Loucy (cell line): Measurements from ENCODE around the gene KAT2A.

Experiments used
- H2AFZ ChIP-seq: fragments of 200-600 bp; sonication (generic); 2 replicates; pipeline ENCODE4 v1.6.0; 2016; ENCODE audit warnings: antibody characterized with exemption, mild to moderate bottlenecking, low read length, moderate library complexity
- H3F3A ChIP-seq: fragments of 200-600 bp; 2 replicates; pipeline ENCODE4 v1.6.0; 2016; ENCODE audit warnings: antibody characterized with exemption, low read depth, mild to moderate bottlenecking
- H3K27me3 ChIP-seq: fragments of 200-600 bp; sonication (generic); 2 replicates; pipeline ENCODE4 v1.6.1; 2014; ENCODE audit warnings: low read length, mild to moderate bottlenecking; ENCODE audit not compliant: insufficient read depth, poor library complexity, severe bottlenecking
- H3K36me3 ChIP-seq: fragments of 200-600 bp; sonication (generic); 2 replicates; pipeline ENCODE4 v1.6.1; 2016; ENCODE audit warnings: low read length; ENCODE audit not compliant: insufficient read depth
- H3K4me1 ChIP-seq: fragments of 200-600 bp; sonication (generic); 2 replicates; pipeline ENCODE4 v1.5.1; 2014; ENCODE audit warnings: low read length, mild to moderate bottlenecking; ENCODE audit not compliant: insufficient read depth, poor library complexity, severe bottlenecking
- H3K4me2 ChIP-seq: fragments of 200-600 bp; sonication (generic); 2 replicates; pipeline ENCODE4 v1.6.0; 2014; ENCODE audit warnings: antibody characterized with exemption, low read length, low read depth, mild to moderate bottlenecking; ENCODE audit not compliant: poor library complexity, severe bottlenecking
- H3K4me3 ChIP-seq: fragments of 200-600 bp; sonication (generic); 2 replicates; pipeline ENCODE4 v1.5.1; 2014; ENCODE audit warnings: low read length, mild to moderate bottlenecking, mixed read lengths; ENCODE audit not compliant: poor library complexity, severe bottlenecking
- H3K79me2 ChIP-seq: fragments of 200-600 bp; sonication (generic); 2 replicates; pipeline ENCODE4 v1.6.1; 2014; ENCODE audit warnings: low read length; ENCODE audit not compliant: insufficient read depth
- H3K9ac ChIP-seq: fragments of 200-600 bp; sonication (generic); 2 replicates; pipeline ENCODE4 v1.6.0; 2014; ENCODE audit warnings: mild to moderate bottlenecking, low read depth, low read length, moderate library complexity; ENCODE audit not compliant: poor library complexity, severe bottlenecking
- H3K9me2 ChIP-seq: fragments of 200-600 bp; sonication (generic); replicated peaks from 2 replicates; pipeline ENCODE4 v1.6.1; 2016; ENCODE audit warnings: low read depth, low read length, mixed read lengths
- H3K9me3 ChIP-seq: fragments of 200-600 bp; sonication (generic); 2 replicates; pipeline ENCODE4 v1.6.1; 2014; ENCODE audit warnings: mild to moderate bottlenecking, antibody characterized with exemption, low read length, low read depth; ENCODE audit not compliant: insufficient read depth
- H4K20me1 ChIP-seq: fragments of 200-600 bp; sonication (generic); 2 replicates; pipeline ENCODE4 v1.6.0; 2014; ENCODE audit warnings: antibody characterized with exemption, low read length, mild to moderate bottlenecking; ENCODE audit not compliant: insufficient read depth, poor library complexity, severe bottlenecking
- CTCF ChIP-seq: fragments of 200-600 bp; sonication (generic); conservative IDR thresholded peaks from 2 replicates; pipeline ENCODE4 v1.5.1; 2014; ENCODE audit warnings: mild to moderate bottlenecking, antibody characterized with exemption, low read length
- EZH2phosphoT487 ChIP-seq: fragments of 200-600 bp; IDR thresholded peaks from 2 replicates; pipeline ENCODE4 v1.6.1; 2018; ENCODE audit warnings: antibody characterized with exemption, mild to moderate bottlenecking, moderate library complexity, borderline replicate concordance

The KAT2A gene

GRCh38 chr17:42127414-42127813 is 6.2 kb upstream of the KAT2A start:
- Histone ChIP-seq H3K9me2 (no peaks in the 10 kb centered on the region), H3K79me2 (peaks cover 20% of the 10 kb centered on the region), H3K4me2 (no peak overlapping the region), H2AFZ (no peak overlapping the region), H3F3A (no peaks in the 10 kb centered on the region), H3K27me3 (no peaks in the 10 kb centered on the region), H3K4me3 (no peak overlapping the region), H3K9me3 (no peaks in the 10 kb centered on the region), H3K36me3 (peaks cover 70% of the 10 kb centered on the region; the same call in 1 of the 2 replicates), H3K4me1 (peaks cover 13% of the 10 kb centered on the region), H4K20me1 (peaks cover 2% of the 10 kb centered on the region), H3K9ac (no peak overlapping the region)
- TF ChIP-seq CTCF: no peak
- TF ChIP-seq EZH2phosphoT487: no peak

DNA sequence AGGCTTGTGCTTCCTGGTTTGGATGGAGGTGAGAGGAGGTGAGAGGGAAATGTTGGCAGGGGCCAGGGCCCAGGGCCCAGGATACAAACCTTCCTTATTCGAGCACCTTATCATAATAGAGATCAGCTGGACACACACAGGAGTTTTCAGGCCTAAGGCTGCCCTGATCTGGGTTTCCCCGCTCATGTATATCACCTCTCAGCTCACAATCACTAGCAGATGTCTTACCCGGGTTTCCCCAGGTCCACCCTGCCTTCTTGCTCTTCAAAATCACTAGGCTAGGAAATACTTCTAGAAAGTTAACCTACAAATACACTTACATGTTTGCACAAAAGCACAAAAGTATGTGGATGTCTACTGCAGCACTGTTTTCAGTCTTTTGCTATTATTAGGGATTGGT is 5.7 kb upstream of the KAT2A start:
- Histone ChIP-seq H3K36me3 (peaks cover 70% of the 10 kb centered on the region; the same call in 1 of the 2 replicates), H3K4me2 (no peak overlapping the region), H3F3A (no peaks in the 10 kb centered on the region)

DNA sequence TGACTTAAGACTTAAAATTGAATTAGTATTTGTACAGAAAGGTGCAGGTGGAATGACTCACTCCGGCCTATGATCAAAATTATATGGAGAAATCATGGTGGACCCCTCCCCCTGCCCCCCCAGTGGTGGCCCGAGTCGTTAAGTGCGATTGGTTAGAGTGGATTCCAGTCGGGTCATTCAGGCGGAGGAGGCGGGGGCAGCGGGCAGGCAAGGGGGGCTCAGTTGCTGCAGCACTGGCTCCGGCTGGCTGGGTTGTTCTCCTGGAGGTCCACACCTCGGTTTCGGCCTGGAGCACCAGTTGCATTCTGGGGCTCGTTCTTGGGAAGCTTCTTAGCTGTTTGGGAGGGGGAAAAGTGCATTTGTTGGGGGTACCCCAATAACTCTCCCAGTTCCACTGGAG is 4.4 kb upstream of the KAT2A start:
- H3K9me3 ChIP-seq: no peaks in the 10 kb centered on the region
- H2AFZ ChIP-seq: no peak overlapping the region
- no peaks in the 10 kb centered on the region for H3F3A ChIP-seq
- no peak overlapping the region for H3K4me2 ChIP-seq
- peaks cover 4% of the 10 kb centered on the region for H3K4me1 ChIP-seq
- no peak overlapping the region for H3K4me3 ChIP-seq
- H3K9me2 ChIP-seq: no peaks in the 10 kb centered on the region
- no peaks in the 10 kb centered on the region for H3K27me3 ChIP-seq
- H3K9ac ChIP-seq: no peak overlapping the region
- TF ChIP-seq CTCF (no peak), EZH2phosphoT487 (no peak)
- peaks cover 4% of the 10 kb centered on the region; the same call in 1 of the 2 replicates for H3K79me2 ChIP-seq
- peaks cover 66% of the 10 kb centered on the region; the same call in 1 of the 2 replicates for H3K36me3 ChIP-seq
- no peaks in the 10 kb centered on the region for H4K20me1 ChIP-seq

More for the DNA sequence above, 5.7 kb upstream of the KAT2A start:
- no peaks in the 10 kb centered on the region for H3K9me2 ChIP-seq
- peaks cover 7% of the 10 kb centered on the region for H3K4me1 ChIP-seq
- H3K9ac ChIP-seq: no peak overlapping the region
- no peaks in the 10 kb centered on the region for H3K27me3 ChIP-seq
- H3K79me2 ChIP-seq: peaks cover 15% of the 10 kb centered on the region
- H2AFZ ChIP-seq: no peak overlapping the region
- H4K20me1 ChIP-seq: no peaks in the 10 kb centered on the region
- no peak overlapping the region for H3K4me3 ChIP-seq
- TF ChIP-seq CTCF: no peak
- no peak for TF ChIP-seq EZH2phosphoT487
- H3K9me3 ChIP-seq: no peaks in the 10 kb centered on the region
